Measurements from ENCODE around the gene ELOVL7. TPM values are rescaled to one million over a fixed set of nuclear protein-coding genes. Genes with fewer than 3 reads are reported as not detected.

ELOVL7 gene
- total RNA-seq, 4 donors from 2014 or later, result 1.2 to 17.1 (median 14.4) TPM

GRCh38 chr5:60812426-60812825 is 31.6 kb downstream of the ELOVL7 start:
- no peak overlapping the region for H3K4me3 ChIP-seq
- H3K9me3 ChIP-seq, result no peaks in the 10 kb centered on the region
- no peaks in the 10 kb centered on the region for H3K4me1 ChIP-seq
- H3K27me3 ChIP-seq, result no peaks in the 10 kb centered on the region
- no peaks in the 10 kb centered on the region for H3K36me3 ChIP-seq
- DNase-seq, result no peak
- no peak overlapping the region for H3K27ac ChIP-seq
- TF ChIP-seq EP300 (IDR thresholded peaks at IDR 0.05; ENCODE audit: low read depth) (no peak), CTCF (IDR thresholded peaks at IDR 0.05) (no peak), POLR2A (IDR thresholded peaks at IDR 0.05) (no peak), POLR2AphosphoS5 (IDR thresholded peaks at IDR 0.05) (no peak)
- in situ Hi-C loops (cut with MboI; ENCODE audit: low pct_ligation_motif_present in 1 of 4, low pct_unique_long_range_greater_than_20kb in 1 of 4, low sequenced_read_pairs in 3 of 4) (no loop called here), intact Hi-C loops (cut with DNase I; ENCODE audit: low total_unique reads) (no loop called here)

GRCh38 chr5:60811105-60811504 is 33.0 kb downstream of the ELOVL7 start:
- intact Hi-C loops (cut with DNase I; ENCODE audit: low total_unique reads) (no loop called here), in situ Hi-C loops (cut with MboI; ENCODE audit: low pct_ligation_motif_present in 1 of 4, low pct_unique_long_range_greater_than_20kb in 1 of 4, low sequenced_read_pairs in 3 of 4) (no loop called here)
- H3K4me3 ChIP-seq, result no peak overlapping the region
- no peak for DNase-seq
- H3K27ac ChIP-seq, result no peak overlapping the region
- H3K9me3 ChIP-seq, result no peaks in the 10 kb centered on the region
- no peaks in the 10 kb centered on the region for H3K36me3 ChIP-seq
- no peaks in the 10 kb centered on the region for H3K27me3 ChIP-seq
- TF ChIP-seq POLR2A (IDR thresholded peaks at IDR 0.05) (no peak), CTCF (IDR thresholded peaks at IDR 0.05) (no peak), EP300 (IDR thresholded peaks at IDR 0.05; ENCODE audit: low read depth) (no peak), POLR2AphosphoS5 (IDR thresholded peaks at IDR 0.05) (no peak)
- H3K4me1 ChIP-seq, result no peaks in the 10 kb centered on the region

GRCh38 chr5:60810438-60811085 is 33.5 kb downstream of the ELOVL7 start:
- Histone ChIP-seq H3K4me3 (no peak overlapping the region), H3K4me1 (no peaks in the 10 kb centered on the region), H3K36me3 (no peaks in the 10 kb centered on the region), H3K27ac (no peak overlapping the region), H3K27me3 (no peaks in the 10 kb centered on the region), H3K9me3 (no peaks in the 10 kb centered on the region)
- 85 to 94% methylated on average over 2 of the region's 2 CpGs for WGBS, 2 donors (ENCODE audit: low coverage in 1 of 2)
- DNase-seq, result no peak
- intact Hi-C loops (cut with DNase I; ENCODE audit: low total_unique reads) (no loop called here), in situ Hi-C loops (cut with MboI; ENCODE audit: low pct_ligation_motif_present in 1 of 4, low pct_unique_long_range_greater_than_20kb in 1 of 4, low sequenced_read_pairs in 3 of 4) (no loop called here)
- TF ChIP-seq POLR2A (IDR thresholded peaks at IDR 0.05), result no peak

- intact Hi-C loops (cut with DNase I; ENCODE audit: low total_unique reads), result no loop called here
These were observed 34.1 kb downstream of the ELOVL7 start for GRCh38 chr5:60809891-60810425.

More at GRCh38 chr5:60809891-60810425, 34.1 kb downstream of the ELOVL7 start:
- no peak overlapping the region for H3K27ac ChIP-seq
- no peak for DNase-seq
- no peak overlapping the region for H3K4me3 ChIP-seq
- H3K36me3 ChIP-seq, result no peaks in the 10 kb centered on the region
- WGBS, 2 donors (ENCODE audit: low coverage in 1 of 2), result 67 to 75% methylated on average over 1 of the region's 1 CpG
- in situ Hi-C loops (cut with MboI; ENCODE audit: low pct_ligation_motif_present in 1 of 4, low pct_unique_long_range_greater_than_20kb in 1 of 4, low sequenced_read_pairs in 3 of 4), result no loop called here
- TF ChIP-seq POLR2A (IDR thresholded peaks at IDR 0.05), result no peak
- TF ChIP-seq CTCF (IDR thresholded peaks at IDR 0.05), result no peak
- no peak for TF ChIP-seq EP300 (IDR thresholded peaks at IDR 0.05; ENCODE audit: low read depth)
- no peak for TF ChIP-seq POLR2AphosphoS5 (IDR thresholded peaks at IDR 0.05)
- no peaks in the 10 kb centered on the region for H3K9me3 ChIP-seq
- H3K27me3 ChIP-seq, result no peaks in the 10 kb centered on the region
- no peaks in the 10 kb centered on the region for H3K4me1 ChIP-seq
